CD4-positive, alpha-beta memory T cell (primary cell): ENCODE measurements around the gene DHRS7B. TPM values are rescaled to one million over a fixed set of nuclear protein-coding genes. Genes with fewer than 3 reads are reported as not detected.
"Not testable (repeated sequence)": the region's sequence is repeated elsewhere in the genome, so short reads cannot be mapped to it uniquely, and the experiment has no call there.

Source experiments
- CTCF ChIA-PET: fragments of 350-600 bp; sonication (Branson Sonifier 250); formaldehyde crosslinking; loops from one replicate; lab custom pipeline; 2021; ENCODE audit warnings: inconsistent platforms; ENCODE audit not compliant: partially characterized antibody; lab: Charles Lee
- POLR2A ChIA-PET: fragments of 350-600 bp; sonication (Branson Sonifier 250); formaldehyde crosslinking; loops from one replicate; lab custom pipeline; 2021; ENCODE audit not compliant: partially characterized antibody; lab: Charles Lee
- DNase-seq, 5 donors: peaks; one replicate each; pipeline versions ENCODE4 v3.0.0 to v3.0.0-alpha.2; 2020 to 2022; ENCODE audit warnings: mixed read lengths in 1 of 5
- H3K27ac ChIP-seq: one replicate; pipeline ENCODE4 v1.7.0; 2013; ENCODE audit warnings: low read depth, low read length
- H3K27me3 ChIP-seq: 2 replicates; pipeline ENCODE4 v1.7.0; 2013; ENCODE audit warnings: mild to moderate bottlenecking, low read length, moderate library complexity; ENCODE audit not compliant: insufficient read depth
- H3K36me3 ChIP-seq: 2 replicates; pipeline ENCODE4 v1.7.0; 2013; ENCODE audit warnings: mild to moderate bottlenecking, low read length, moderate library complexity; ENCODE audit not compliant: insufficient read depth
- H3K4me1 ChIP-seq: 2 replicates; pipeline ENCODE4 v1.7.0; 2013; ENCODE audit warnings: mild to moderate bottlenecking, low read length, moderate library complexity; ENCODE audit not compliant: insufficient read depth
- H3K4me3 ChIP-seq, 2 donors: one replicate each; pipeline ENCODE4 v1.7.0; 2013; ENCODE audit warnings: low read length in 2 of 2, mild to moderate bottlenecking in 1 of 2
- H3K9me3 ChIP-seq, 2 donors: one replicate each; pipeline ENCODE4 v1.7.0; 2013; ENCODE audit warnings: low read length in 2 of 2, control low read depth in 1 of 2; ENCODE audit not compliant: control insufficient read depth in 1 of 2
- H3K27ac Mint-ChIP-seq, 7 donors: one replicate each; pipeline ENCODE4 v1.8.0; 2020 to 2021; ENCODE audit warnings: mixed read lengths in 7 of 7, mild to moderate bottlenecking in 6 of 7, inconsistent platforms in 3 of 7, moderate library complexity in 3 of 7
- H3K27me3 Mint-ChIP-seq, 2 donors: one replicate each; pipeline ENCODE4 v1.8.0; 2020 to 2021; ENCODE audit warnings: mixed read lengths in 2 of 2
- H3K36me3 Mint-ChIP-seq, 2 donors: one replicate each; pipeline ENCODE4 v1.8.0; 2020 to 2021; ENCODE audit warnings: mixed read lengths in 2 of 2, inconsistent platforms in 1 of 2, mild to moderate bottlenecking in 1 of 2
- H3K4me1 Mint-ChIP-seq, 4 donors: one replicate each; pipeline ENCODE4 v1.8.0; 2020 to 2021; ENCODE audit warnings: mixed read lengths in 4 of 4, mild to moderate bottlenecking in 1 of 4
- H3K4me3 Mint-ChIP-seq, 8 donors: one replicate each; pipeline ENCODE4 v1.8.0; 2020 to 2021; ENCODE audit warnings: mixed read lengths in 8 of 8, mild to moderate bottlenecking in 7 of 8, moderate library complexity in 6 of 8, inconsistent platforms in 3 of 8
- H3K9me3 Mint-ChIP-seq, 8 donors: one replicate each; pipeline ENCODE4 v1.8.0; 2020 to 2021; ENCODE audit warnings: mixed read lengths in 8 of 8, mild to moderate bottlenecking in 5 of 8, inconsistent platforms in 3 of 8, moderate library complexity in 1 of 8
- intact Hi-C: fragments of 100-400 bp; cut with micrococcal nuclease; formaldehyde crosslinking; loops from one replicate; pipeline ENCODE4 v1.15.1; 2023
- polyA plus RNA-seq, 2 donors: library from polyadenylated mRNA; unstranded; fragments of 300-500 nt; fragmentation: Illumina TruSeq; gene quantifications; one replicate each; pipeline ENCODE4 v1.2.3, GENCODE V29; 2021
- total RNA-seq, 2 experiments: library from RNA; stranded (reverse); gene quantifications; one replicate each; pipeline ENCODE4 v1.2.3, GENCODE V29; 2021

The DHRS7B gene
- total and polyA plus RNA-seq, 4 experiments from 2014 or later = 8.2 to 10.5 (median 9.7) TPM

GRCh38 chr17:21215935-21216334, 89.2 kb downstream of the DHRS7B start:
- Mint-ChIP-seq H3K27me3 (no peaks in the 10 kb centered on the region), H3K27ac (peak overlapping the region in 5 of 7 donors; percentile 25 to 82 (median 47)), H3K4me1 (peaks cover 27 to 53% (median 38%) of the 10 kb centered on the region in 4 donors), H3K9me3 (no peaks in the 10 kb centered on the region), H3K36me3 (peaks cover 0 to 15% of the 10 kb centered on the region in 2 donors), H3K4me3 (peak overlapping the region; percentile 76 to 97 (median 88))
- Histone ChIP-seq H3K27ac (no peak overlapping the region), H3K9me3 (no peaks in the 10 kb centered on the region), H3K4me1 (peaks cover 33% of the 10 kb centered on the region), H3K36me3 (peaks cover 6% of the 10 kb centered on the region), H3K4me3 (no peak overlapping the region), H3K27me3 (no peaks in the 10 kb centered on the region)
- intact Hi-C loops = loop anchor here (2.0 kb wide), 2 partner anchors 97 to 107 kb away; no protein-coding TSS in a partner anchor
- POLR2A ChIA-PET = no interaction called here
- no peak for DNase-seq
- CTCF ChIA-PET = interaction anchor here (2.0 to 2.5 kb wide), 2 partner anchors 63 to 94 kb away, joined by 7 to 13 read pairs; no protein-coding TSS in a partner anchor

DNA sequence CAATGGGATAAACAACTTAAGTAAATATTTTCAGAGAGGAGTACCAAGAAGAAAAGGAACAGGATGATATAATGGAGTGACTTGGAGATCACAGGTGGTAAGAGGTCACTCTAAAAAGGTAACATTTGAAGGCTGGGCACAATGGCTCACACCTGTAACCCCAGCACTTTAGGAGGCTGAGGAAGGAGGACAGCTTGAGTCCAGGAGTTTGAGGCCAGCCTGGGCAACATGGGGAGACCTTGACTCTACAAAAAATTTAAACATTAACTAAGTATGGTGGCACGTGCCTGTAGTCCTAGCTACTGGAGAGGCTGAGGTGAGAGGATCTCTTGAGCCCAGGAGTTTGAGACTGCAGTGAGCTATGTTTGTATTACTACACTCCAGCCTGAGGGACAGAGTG, 90.6 kb downstream of the DHRS7B start:
- Histone ChIP-seq H3K4me1 (peaks cover 19% of the 10 kb centered on the region), H3K36me3 (peaks cover 5% of the 10 kb centered on the region), H3K9me3 (no peaks in the 10 kb centered on the region), H3K27me3 (no peaks in the 10 kb centered on the region), H3K27ac (no peak overlapping the region), H3K4me3 (no peak overlapping the region)
- Mint-ChIP-seq H3K4me3 (peak overlapping the region in 1 of 8 donors; percentile 65), H3K4me1 (peaks cover 18 to 41% (median 27%) of the 10 kb centered on the region in 4 donors), H3K36me3 (peaks cover 12 to 13% of the 10 kb centered on the region in 2 donors), H3K9me3 (no peaks in the 10 kb centered on the region), H3K27ac (no peak overlapping the region), H3K27me3 (no peaks in the 10 kb centered on the region)
- intact Hi-C loops = no loop called here
- CTCF ChIA-PET = no interaction called here
- DNase-seq = no peak
- POLR2A ChIA-PET = no interaction called here

DNA sequence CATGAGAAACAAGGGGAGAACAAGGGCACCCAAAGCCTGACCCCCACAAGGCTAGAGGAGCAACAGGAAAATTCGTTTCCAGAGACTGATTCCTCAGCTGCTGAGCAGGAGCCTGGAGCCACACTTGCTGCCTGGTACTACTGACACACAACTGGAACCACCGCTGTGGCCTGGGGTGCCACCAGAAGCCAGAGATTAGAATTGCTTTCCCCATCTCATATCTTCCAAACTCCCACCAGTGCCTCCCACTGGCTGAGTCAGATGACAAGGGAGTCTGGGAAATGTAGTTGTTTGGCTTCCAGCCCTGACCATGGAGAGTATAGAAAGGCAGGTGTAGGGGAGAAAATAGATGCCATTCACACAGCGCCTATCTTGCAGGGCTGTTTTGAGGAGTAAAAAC, 91.3 kb downstream of the DHRS7B start:
- H3K4me3 ChIP-seq = no peak overlapping the region
- H3K4me3 Mint-ChIP-seq = no peak overlapping the region
- no peaks in the 10 kb centered on the region for H3K27me3 ChIP-seq
- H3K27ac ChIP-seq = no peak overlapping the region
- ChIA-PET POLR2A (no interaction called here), CTCF (no interaction called here)
- intact Hi-C loops = no loop called here
- H3K27me3 Mint-ChIP-seq = no peaks in the 10 kb centered on the region
- no peak overlapping the region for H3K27ac Mint-ChIP-seq
- H3K4me1 Mint-ChIP-seq = peaks cover 11 to 34% (median 20%) of the 10 kb centered on the region in 4 donors
- DNase-seq = no peak
- peaks cover 0 to 1% (median 0%) of the 10 kb centered on the region in 8 donors for H3K9me3 Mint-ChIP-seq
- peaks cover 12 to 13% of the 10 kb centered on the region in 2 donors for H3K36me3 Mint-ChIP-seq
- no peaks in the 10 kb centered on the region for H3K9me3 ChIP-seq
- H3K36me3 ChIP-seq = peaks cover 5% of the 10 kb centered on the region
- H3K4me1 ChIP-seq = peaks cover 11% of the 10 kb centered on the region

GRCh38 chr17:21218831-21219380, 92.1 kb downstream of the DHRS7B start:
- Mint-ChIP-seq H3K36me3 (peaks cover 9 to 13% of the 10 kb centered on the region in 2 donors), H3K9me3 (peaks cover 0 to 1% (median 0%) of the 10 kb centered on the region in 8 donors), H3K4me3 (no peak overlapping the region), H3K27ac (no peak overlapping the region), H3K27me3 (no peaks in the 10 kb centered on the region), H3K4me1 (peaks cover 8 to 27% (median 18%) of the 10 kb centered on the region in 4 donors)
- Histone ChIP-seq H3K4me1 (peaks cover 8% of the 10 kb centered on the region), H3K27me3 (no peaks in the 10 kb centered on the region), H3K27ac (no peak overlapping the region), H3K36me3 (peaks cover 5% of the 10 kb centered on the region), H3K4me3 (no peak overlapping the region), H3K9me3 (no peaks in the 10 kb centered on the region)
- POLR2A ChIA-PET = no interaction called here
- CTCF ChIA-PET = no interaction called here
- DNase-seq = no peak
- intact Hi-C loops = no loop called here

DNA sequence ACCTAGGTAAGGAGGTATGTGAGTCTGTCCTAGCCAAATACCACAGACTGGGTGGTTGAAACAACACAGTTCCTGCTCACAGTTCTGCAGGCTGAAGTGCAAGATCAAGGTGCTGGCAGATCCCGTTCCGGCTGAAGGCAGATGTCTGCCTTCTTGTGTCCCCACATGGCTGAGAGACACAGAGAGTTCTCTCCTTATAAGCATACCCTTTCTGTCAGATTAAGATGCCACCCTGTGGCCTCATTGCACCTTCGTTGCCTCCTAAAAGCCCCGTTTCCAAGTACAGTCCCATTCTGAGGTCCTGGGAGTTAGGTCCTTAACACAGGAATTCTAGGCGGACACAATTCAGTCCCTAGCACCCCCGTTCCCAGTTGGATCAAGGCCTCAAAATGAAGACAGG, 96.3 kb downstream of the DHRS7B start:
- CTCF ChIA-PET = no interaction called here
- no peak overlapping the region for H3K4me3 ChIP-seq
- H3K4me1 Mint-ChIP-seq = peaks cover 0 to 4% (median 1%) of the 10 kb centered on the region in 4 donors
- H3K27ac Mint-ChIP-seq = no peak overlapping the region
- peaks cover 0 to 13% of the 10 kb centered on the region in 2 donors for H3K36me3 Mint-ChIP-seq
- no peaks in the 10 kb centered on the region for H3K27me3 ChIP-seq
- H3K4me1 ChIP-seq = no peaks in the 10 kb centered on the region
- no peaks in the 10 kb centered on the region for H3K9me3 ChIP-seq
- peaks cover 5% of the 10 kb centered on the region for H3K36me3 ChIP-seq
- H3K27me3 Mint-ChIP-seq = no peaks in the 10 kb centered on the region
- POLR2A ChIA-PET = no interaction called here
- DNase-seq = no peak
- H3K27ac ChIP-seq = no peak overlapping the region
- H3K9me3 Mint-ChIP-seq = peaks cover 0 to 1% (median 0%) of the 10 kb centered on the region in 8 donors
- intact Hi-C loops = no loop called here
- H3K4me3 Mint-ChIP-seq = no peak overlapping the region

DNA sequence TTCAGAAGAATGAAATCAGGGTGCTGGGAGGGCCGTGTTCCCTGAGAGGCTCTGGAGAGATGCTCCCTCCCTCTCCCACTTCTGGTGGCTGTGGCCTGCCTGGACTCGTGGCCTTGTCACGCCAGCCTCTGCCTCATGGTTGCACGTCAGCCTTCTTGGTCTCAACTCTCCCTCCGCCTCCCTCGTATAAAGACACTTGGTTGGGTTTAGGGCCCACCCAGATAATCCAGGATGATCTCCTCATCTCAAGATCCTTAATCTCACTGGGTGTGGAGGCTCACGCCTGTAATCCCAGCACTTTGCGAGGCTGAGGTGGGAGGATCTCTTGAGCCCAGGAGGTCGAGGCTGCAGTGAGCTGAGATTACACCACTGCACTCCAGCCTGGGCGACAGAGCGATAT, 100.5 kb downstream of the DHRS7B start:
- H3K9me3 ChIP-seq, H3K4me3 Mint-ChIP-seq, H3K9me3 Mint-ChIP-seq, DNase-seq, H3K27me3 Mint-ChIP-seq, H3K27ac ChIP-seq, H3K4me1 Mint-ChIP-seq, H3K27ac Mint-ChIP-seq, H3K4me3 ChIP-seq, CTCF ChIA-PET, H3K36me3 Mint-ChIP-seq, intact Hi-C loops, H3K4me1 ChIP-seq, H3K27me3 ChIP-seq, POLR2A ChIA-PET, H3K36me3 ChIP-seq: not testable (repeated sequence)

DNA sequence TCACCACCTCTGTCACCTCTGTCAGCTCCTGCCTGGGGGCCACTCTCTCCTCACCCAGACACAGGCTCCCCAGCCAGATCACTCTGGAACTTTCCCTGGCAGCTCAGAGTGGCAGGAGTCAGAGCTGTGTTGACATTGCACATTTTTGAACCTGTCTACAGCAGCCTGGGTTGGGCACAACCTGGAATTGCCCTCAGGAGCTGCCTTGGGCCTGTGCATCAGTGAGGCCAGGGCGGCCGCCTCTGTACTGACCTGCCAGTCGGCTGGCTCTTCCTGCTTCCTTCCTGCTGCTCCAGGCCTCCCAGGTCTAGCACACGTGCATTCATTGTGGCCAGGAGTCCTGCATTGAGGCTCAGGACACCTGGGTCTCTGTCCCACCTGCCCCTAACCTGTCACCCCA, 101.3 kb downstream of the DHRS7B start:
- no peak overlapping the region for H3K27ac ChIP-seq
- no peaks in the 10 kb centered on the region for H3K27me3 Mint-ChIP-seq
- POLR2A ChIA-PET = no interaction called here
- intact Hi-C loops = no loop called here
- H3K36me3 Mint-ChIP-seq = no peaks in the 10 kb centered on the region
- H3K4me3 Mint-ChIP-seq = no peak overlapping the region
- no peaks in the 10 kb centered on the region for H3K9me3 ChIP-seq
- H3K4me1 Mint-ChIP-seq = no peaks in the 10 kb centered on the region
- H3K4me1 ChIP-seq = no peaks in the 10 kb centered on the region
- CTCF ChIA-PET = no interaction called here
- no peak for DNase-seq
- no peaks in the 10 kb centered on the region for H3K36me3 ChIP-seq
- H3K27ac Mint-ChIP-seq = peak overlapping the region in 1 of 7 donors; percentile 17
- no peaks in the 10 kb centered on the region for H3K27me3 ChIP-seq
- no peak overlapping the region for H3K4me3 ChIP-seq
- peaks cover 0 to 8% (median 3%) of the 10 kb centered on the region in 8 donors for H3K9me3 Mint-ChIP-seq
